OCI-LY7 (cell line): ENCODE results near the gene DEPDC1.

Experiments used
- CTCF ChIP-seq: fragments of 200-600 bp; sonication (generic); conservative IDR thresholded peaks from 2 replicates; pipeline ENCODE4 v1.5.1; 2014; ENCODE audit warnings: mild to moderate bottlenecking, antibody characterized with exemption, low read length, moderate library complexity, mixed read lengths
- EZH2phosphoT487 ChIP-seq: fragments of 200-600 bp; sonication (generic); IDR thresholded peaks from 2 replicates; pipeline ENCODE4 v1.6.1; 2018; ENCODE audit warnings: low read depth, borderline replicate concordance, mild to moderate bottlenecking, mixed run types, antibody characterized with exemption, low read length, moderate library complexity, mixed read lengths

GRCh38 chr1:68528243-68528642, 31.4 kb upstream of the DEPDC1 start:
- TF ChIP-seq CTCF (no peak), EZH2phosphoT487 (no peak)
